ENCODE results near the gene KLF3.

The KLF3 gene

GRCh38 chr4:38673130-38673978 lies 9.4 kb downstream of the KLF3 start:
- H3K4me3 ChIP-seq (ENCODE audit: low read depth, low read length), result 0 out of 2 replicates have a peak overlapping the region, but pooled peaks have one; percentile 6
- peak; percentile 74 for DNase-seq (ENCODE audit: low read depth)
- TF ChIP-seq, protein P1, sequence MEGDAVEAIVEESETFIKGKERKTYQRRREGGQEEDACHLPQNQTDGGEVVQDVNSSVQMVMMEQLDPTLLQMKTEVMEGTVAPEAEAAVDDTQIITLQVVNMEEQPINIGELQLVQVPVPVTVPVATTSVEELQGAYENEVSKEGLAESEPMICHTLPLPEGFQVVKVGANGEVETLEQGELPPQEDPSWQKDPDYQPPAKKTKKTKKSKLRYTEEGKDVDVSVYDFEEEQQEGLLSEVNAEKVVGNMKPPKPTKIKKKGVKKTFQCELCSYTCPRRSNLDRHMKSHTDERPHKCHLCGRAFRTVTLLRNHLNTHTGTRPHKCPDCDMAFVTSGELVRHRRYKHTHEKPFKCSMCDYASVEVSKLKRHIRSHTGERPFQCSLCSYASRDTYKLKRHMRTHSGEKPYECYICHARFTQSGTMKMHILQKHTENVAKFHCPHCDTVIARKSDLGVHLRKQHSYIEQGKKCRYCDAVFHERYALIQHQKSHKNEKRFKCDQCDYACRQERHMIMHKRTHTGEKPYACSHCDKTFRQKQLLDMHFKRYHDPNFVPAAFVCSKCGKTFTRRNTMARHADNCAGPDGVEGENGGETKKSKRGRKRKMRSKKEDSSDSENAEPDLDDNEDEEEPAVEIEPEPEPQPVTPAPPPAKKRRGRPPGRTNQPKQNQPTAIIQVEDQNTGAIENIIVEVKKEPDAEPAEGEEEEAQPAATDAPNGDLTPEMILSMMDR (IDR thresholded peaks at IDR 0.05; ENCODE audit: control insufficient read depth, extremely low read depth, insufficient read depth), result no peak

- TF ChIP-seq, protein P1 (IDR thresholded peaks at IDR 0.05; ENCODE audit: control insufficient read depth, extremely low read depth, insufficient read depth), result no peak
- DNase-seq (ENCODE audit: low read depth), result no peak
- peak overlapping the region; percentile 7 for H3K4me3 ChIP-seq (ENCODE audit: low read depth, low read length)
These were observed 10.5 kb downstream of the KLF3 start for GRCh38 chr4:38674258-38675144.

DNA sequence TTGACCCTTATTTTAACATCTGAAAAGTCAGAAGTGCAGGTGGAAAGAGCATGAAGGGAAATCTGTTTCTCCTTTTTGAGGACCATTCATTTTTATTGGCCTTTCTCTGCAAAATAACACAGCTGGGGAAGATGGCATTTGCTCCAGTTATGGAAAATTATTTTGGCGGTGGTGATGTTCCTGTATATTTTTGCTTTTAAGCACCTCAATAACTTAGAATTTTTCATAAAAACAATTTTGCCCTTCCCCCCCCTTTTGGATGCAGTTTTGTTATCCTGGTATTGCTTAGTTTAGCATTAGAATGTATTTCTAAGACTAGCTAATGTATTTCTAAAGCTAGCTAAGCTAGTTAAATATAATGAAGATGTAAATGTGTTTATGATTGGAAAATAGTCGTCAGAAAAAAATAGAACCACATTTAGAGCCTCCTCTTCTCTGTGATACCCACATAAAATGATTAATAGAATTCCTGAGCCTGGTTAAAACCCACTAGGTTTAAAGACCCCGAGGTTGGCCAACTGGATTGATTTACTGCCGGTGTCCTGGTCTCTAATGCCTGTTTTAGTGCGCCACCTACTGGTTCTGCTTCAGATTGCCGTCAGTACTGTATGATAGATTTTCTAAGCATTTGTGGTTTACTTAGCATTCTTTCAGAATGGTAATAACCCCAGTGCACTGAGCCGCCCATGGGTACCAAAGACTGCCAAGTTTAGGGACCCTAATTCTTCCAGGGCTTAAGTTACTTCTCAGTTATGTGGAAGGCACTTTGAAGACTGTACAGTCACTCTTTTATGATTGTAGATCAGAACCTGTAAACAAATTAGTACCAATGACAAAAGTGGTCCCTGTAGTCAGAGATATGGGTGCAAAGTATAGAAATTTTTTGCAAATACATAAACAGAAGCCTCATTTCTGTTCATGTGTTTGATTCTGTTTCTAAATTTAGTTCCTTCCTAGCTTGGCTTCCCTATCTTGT lies 11.4 kb downstream of the KLF3 start:
- no peak overlapping the region for H3K4me3 ChIP-seq (ENCODE audit: low read depth, low read length)
- peak; percentile 52 for DNase-seq (ENCODE audit: low read depth)
- TF ChIP-seq, protein P1 (IDR thresholded peaks at IDR 0.05; ENCODE audit: control insufficient read depth, extremely low read depth, insufficient read depth), result peak; percentile 90

DNA sequence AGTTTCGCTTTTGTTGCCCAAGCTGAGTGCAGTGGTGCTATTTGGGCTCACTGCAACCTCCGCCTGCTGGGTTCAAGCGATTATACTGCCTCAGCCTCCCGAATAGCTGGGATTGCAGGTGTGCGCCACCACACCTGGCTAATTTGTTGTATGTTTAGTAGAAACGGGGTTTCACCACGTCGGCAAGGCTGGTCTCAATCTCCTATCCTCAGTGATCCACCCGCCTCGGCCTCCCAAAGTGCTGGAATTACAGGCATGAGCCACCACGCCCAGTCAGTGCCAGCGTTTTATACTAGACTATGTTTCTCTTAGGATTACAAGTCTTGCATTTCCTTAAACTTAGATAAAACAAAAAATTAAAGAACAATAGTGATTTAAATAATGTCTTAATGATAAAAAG lies 13.0 kb downstream of the KLF3 start:
- no peak for DNase-seq (ENCODE audit: low read depth)
- TF ChIP-seq, protein P1 (IDR thresholded peaks at IDR 0.05; ENCODE audit: control insufficient read depth, extremely low read depth, insufficient read depth), result no peak
- H3K4me3 ChIP-seq (ENCODE audit: low read depth, low read length), result no peak overlapping the region

GRCh38 chr4:38677441-38677840 lies 13.4 kb downstream of the KLF3 start:
- TF ChIP-seq, protein P1 (IDR thresholded peaks at IDR 0.05; ENCODE audit: control insufficient read depth, extremely low read depth, insufficient read depth), result no peak
- H3K4me3 ChIP-seq (ENCODE audit: low read depth, low read length), result no peak overlapping the region
- DNase-seq (ENCODE audit: low read depth), result no peak

DNA sequence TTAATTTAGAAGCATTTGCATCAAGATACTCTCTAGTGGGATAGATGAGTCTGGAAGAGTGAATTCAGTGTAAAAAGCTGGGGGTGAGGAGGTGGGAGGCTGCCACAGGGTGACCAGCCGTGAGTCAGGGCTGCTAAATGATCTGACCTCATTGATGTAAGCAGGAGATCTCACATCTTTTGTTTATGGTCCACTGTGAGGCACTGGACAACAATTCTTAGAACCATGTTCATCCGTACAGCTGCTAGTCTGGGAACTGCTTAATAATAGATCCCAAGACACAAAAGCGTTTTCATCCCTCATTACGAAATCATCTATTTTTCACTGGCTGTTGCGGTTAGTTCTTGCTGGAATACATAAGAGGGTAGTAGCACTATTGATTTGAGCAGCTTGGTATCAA lies 14.1 kb downstream of the KLF3 start:
- H3K4me3 ChIP-seq (ENCODE audit: low read depth, low read length), result no peak overlapping the region
- no peak for DNase-seq (ENCODE audit: low read depth)
- TF ChIP-seq, protein P1 (IDR thresholded peaks at IDR 0.05; ENCODE audit: control insufficient read depth, extremely low read depth, insufficient read depth), result no peak
